ENCODE data around the gene NDUFB10.

Gene NDUFB10

GRCh38 chr16:1966460-1966859 is 7.1 kb downstream of the NDUFB10 start, which contains the start of gene RNF151:
TSS of gene RNF151 (plus strand) at chr16:1966856. CDS start at chr16:1966882, 26 bp downstream.
- peak within 1 kb of the TSS; percentile 88 for H3K9ac ChIP-seq (ENCODE audit: low read length)
- H3K79me2 ChIP-seq (ENCODE audit: insufficient read depth, low read length) = peaks cover 21% of the 10 kb centered on the region
- no peak within 1 kb of the TSS for H2AFZ ChIP-seq (ENCODE audit: low read length)
- H3K9me2 ChIP-seq (ENCODE audit: low read depth, low read length) = no peaks in the 10 kb centered on the region
- TF ChIP-seq EZH2 (IDR thresholded peaks at IDR 0.05; ENCODE audit: borderline replicate concordance, low read length) (no peak), CTCF (IDR thresholded peaks at IDR 0.05; ENCODE audit: low read length) (no peak)
- peak within 1 kb of the TSS; percentile 72 for H3K4me2 ChIP-seq (ENCODE audit: low read length)
- H3K27me3 ChIP-seq (ENCODE audit: insufficient read depth, low read length) = no peaks in the 10 kb centered on the region
- H3K4me1 ChIP-seq (ENCODE audit: insufficient read depth, low read length, severe bottlenecking) = peaks cover 44% of the 10 kb centered on the region
- H4K20me1 ChIP-seq (ENCODE audit: insufficient read depth, low read length) = no peaks in the 10 kb centered on the region
- peaks cover 30% of the 10 kb centered on the region for H3K36me3 ChIP-seq (ENCODE audit: insufficient read depth, low read length)
- H3F3A ChIP-seq (ENCODE audit: insufficient read depth, low read length) = peaks cover 8% of the 10 kb centered on the region
- no peaks in the 10 kb centered on the region for H3K9me3 ChIP-seq (ENCODE audit: low read length)
- peak within 1 kb of the TSS; percentile 18 for H3K27ac ChIP-seq (ENCODE audit: low read depth, low read length, poor library complexity, severe bottlenecking)
- peak within 1 kb of the TSS; percentile 97 for H3K4me3 ChIP-seq (ENCODE audit: low read depth, low read length, poor library complexity, severe bottlenecking)

GRCh38 chr16:1968146-1968953 is 9.0 kb downstream of the NDUFB10 start:
- Histone ChIP-seq H3K9ac (ENCODE audit: low read length) (no peak overlapping the region), H4K20me1 (ENCODE audit: insufficient read depth, low read length) (no peaks in the 10 kb centered on the region), H3K79me2 (ENCODE audit: insufficient read depth, low read length) (peaks cover 20% of the 10 kb centered on the region), H3F3A (ENCODE audit: insufficient read depth, low read length) (peaks cover 4% of the 10 kb centered on the region), H3K27me3 (ENCODE audit: insufficient read depth, low read length) (no peaks in the 10 kb centered on the region), H3K4me3 (ENCODE audit: low read depth, low read length, poor library complexity, severe bottlenecking) (no peak overlapping the region), H3K4me1 (ENCODE audit: insufficient read depth, low read length, severe bottlenecking) (peaks cover 35% of the 10 kb centered on the region), H3K4me2 (ENCODE audit: low read length) (no peak overlapping the region), H3K27ac (ENCODE audit: low read depth, low read length, poor library complexity, severe bottlenecking) (no peak overlapping the region), H3K9me2 (ENCODE audit: low read depth, low read length) (no peaks in the 10 kb centered on the region), H3K9me3 (ENCODE audit: low read length) (no peaks in the 10 kb centered on the region), H2AFZ (ENCODE audit: low read length) (no peak overlapping the region), H3K36me3 (ENCODE audit: insufficient read depth, low read length) (peaks cover 12% of the 10 kb centered on the region)
- TF ChIP-seq CTCF (IDR thresholded peaks at IDR 0.05; ENCODE audit: low read length) = no peak
- TF ChIP-seq EZH2 (IDR thresholded peaks at IDR 0.05; ENCODE audit: borderline replicate concordance, low read length) = no peak

- no peak within 1 kb of the TSS for H2AFZ ChIP-seq (ENCODE audit: low read length)
- H3K4me1 ChIP-seq (ENCODE audit: insufficient read depth, low read length, severe bottlenecking) = peaks cover 27% of the 10 kb centered on the region
- no peaks in the 10 kb centered on the region for H3K27me3 ChIP-seq (ENCODE audit: insufficient read depth, low read length)
- H3K36me3 ChIP-seq (ENCODE audit: insufficient read depth, low read length) = peaks cover 29% of the 10 kb centered on the region
- peaks cover 4% of the 10 kb centered on the region; the same call in 1 of the 2 replicates for H3K79me2 ChIP-seq (ENCODE audit: insufficient read depth, low read length)
- peak within 1 kb of the TSS; percentile 95 for H3K4me3 ChIP-seq (ENCODE audit: low read depth, low read length, poor library complexity, severe bottlenecking)
- TF ChIP-seq CTCF (IDR thresholded peaks at IDR 0.05; ENCODE audit: low read length) = no peak
- no peak for TF ChIP-seq EZH2 (IDR thresholded peaks at IDR 0.05; ENCODE audit: borderline replicate concordance, low read length)
- H4K20me1 ChIP-seq (ENCODE audit: insufficient read depth, low read length) = no peaks in the 10 kb centered on the region
- peak within 1 kb of the TSS; percentile 84 for H3K27ac ChIP-seq (ENCODE audit: low read depth, low read length, poor library complexity, severe bottlenecking)
- H3K9me3 ChIP-seq (ENCODE audit: low read length) = no peaks in the 10 kb centered on the region
- peak within 1 kb of the TSS; percentile 81 for H3K9ac ChIP-seq (ENCODE audit: low read length)
- no peaks in the 10 kb centered on the region for H3K9me2 ChIP-seq (ENCODE audit: low read depth, low read length)
- no peaks in the 10 kb centered on the region for H3F3A ChIP-seq (ENCODE audit: insufficient read depth, low read length)
- peak within 1 kb of the TSS; percentile 86 for H3K4me2 ChIP-seq (ENCODE audit: low read length)
Measured at GRCh38 chr16:1971796-1972489, 12.6 kb downstream of the NDUFB10 start, which contains the start of gene TBL3. TSS of gene TBL3 (plus strand) at chr16:1972053. CDS start at chr16:1972165, 112 bp downstream.
